Stomach smooth muscle (tissue), 2 donors: ENCODE results near the gene CCR4.
"Not testable (repeated sequence)": the region's sequence is repeated elsewhere in the genome, so short reads cannot be mapped to it uniquely, and the experiment has no call there.

Source experiments
- H3K27ac ChIP-seq: one replicate; pipeline ENCODE4 v1.7.0; 2013; ENCODE audit warnings: mild to moderate bottlenecking, low read length, inconsistent platforms
- H3K27me3 ChIP-seq, 2 donors: one replicate each; pipeline ENCODE4 v1.7.0; 2013; ENCODE audit warnings: low read length in 2 of 2; ENCODE audit not compliant: insufficient read depth in 2 of 2, control insufficient read depth in 1 of 2
- H3K36me3 ChIP-seq, 2 donors: one replicate each; pipeline ENCODE4 v1.7.0; 2013; ENCODE audit warnings: low read length in 2 of 2; ENCODE audit not compliant: control insufficient read depth in 2 of 2, insufficient read depth in 2 of 2
- H3K4me1 ChIP-seq: one replicate; pipeline ENCODE4 v1.7.0; 2013; ENCODE audit warnings: low read length; ENCODE audit not compliant: control insufficient read depth, insufficient read depth
- H3K4me3 ChIP-seq, 2 donors: one replicate each; pipeline ENCODE4 v1.7.0; 2013; ENCODE audit warnings: low read length in 2 of 2
- H3K9ac ChIP-seq, 2 donors: one replicate each; pipeline ENCODE4 v1.7.0; 2013; ENCODE audit warnings: low read length in 2 of 2, mild to moderate bottlenecking in 1 of 2
- H3K9me3 ChIP-seq, 2 donors: one replicate each; pipeline ENCODE4 v1.7.0; 2013; ENCODE audit warnings: low read length in 2 of 2; ENCODE audit not compliant: control insufficient read depth in 2 of 2
- donor health status: healthy.
- donor health status: Pancreatic carcinoma.

CCR4 gene

DNA sequence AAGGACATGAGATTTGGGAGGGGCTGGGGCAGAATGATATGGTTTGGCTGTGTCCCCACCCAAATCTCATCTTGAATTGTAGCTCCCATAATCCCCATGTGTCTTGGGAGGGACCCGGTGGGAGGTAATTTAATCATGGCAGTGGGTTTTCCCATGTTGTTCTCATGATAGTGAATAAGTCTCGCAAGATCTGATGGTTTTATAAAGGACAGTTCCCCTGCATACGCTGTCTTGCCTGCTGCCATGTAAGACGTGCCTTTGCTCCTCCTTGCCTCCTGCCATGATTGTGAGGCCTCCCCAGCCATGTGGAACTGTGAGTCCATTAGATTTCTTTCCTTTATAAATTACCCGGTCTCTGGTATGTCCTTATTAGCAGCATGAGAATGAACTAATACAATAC is 15.2 kb downstream of the CCR4 start:
- not testable (repeated sequence) for H3K4me1 ChIP-seq

DNA sequence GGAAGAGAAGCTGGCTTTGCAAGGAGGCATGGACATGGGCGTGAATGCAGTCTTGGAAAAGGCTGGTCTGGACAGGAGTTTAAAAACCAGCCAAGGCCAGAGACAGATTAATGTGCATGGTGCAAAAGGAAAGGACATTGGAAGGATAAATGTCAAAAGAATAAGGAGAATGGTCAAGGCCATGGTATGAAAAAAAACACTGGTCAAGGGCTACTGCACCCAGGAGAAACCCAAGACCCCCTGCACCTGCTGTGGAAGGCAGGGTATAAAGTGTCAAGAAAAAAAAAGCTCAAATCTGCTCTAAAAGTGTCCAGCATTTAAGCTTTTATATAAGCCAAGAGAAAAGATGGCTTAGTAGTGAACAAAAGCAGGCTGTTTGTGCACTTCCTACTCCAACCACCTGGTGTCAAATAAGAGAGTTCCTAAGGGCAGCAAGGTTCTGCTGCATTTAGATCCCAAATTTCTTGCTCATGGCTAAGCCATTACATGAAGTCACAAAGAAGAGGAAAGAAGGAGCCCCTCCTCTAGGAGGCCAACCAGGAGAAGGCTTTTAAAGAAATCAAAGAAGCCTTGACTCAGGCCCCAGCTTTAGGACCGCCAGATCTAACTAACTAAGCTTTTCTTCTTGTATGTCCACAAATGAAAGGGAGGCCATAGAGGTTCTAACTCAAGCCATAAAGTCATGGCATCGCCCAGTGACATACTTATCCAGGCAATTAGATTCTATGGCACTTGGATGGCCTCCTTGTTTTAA is 16.9 kb downstream of the CCR4 start:
- no peak overlapping the region for H3K27ac ChIP-seq
- no peak overlapping the region for H3K4me3 ChIP-seq
- H3K4me1 ChIP-seq = peaks cover 6% of the 10 kb centered on the region
- no peaks in the 10 kb centered on the region for H3K36me3 ChIP-seq
- no peaks in the 10 kb centered on the region for H3K27me3 ChIP-seq
- no peak overlapping the region for H3K9ac ChIP-seq
- H3K9me3 ChIP-seq = no peaks in the 10 kb centered on the region

More for the DNA sequence above, 15.2 kb downstream of the CCR4 start:
- not testable (repeated sequence) for H3K9me3 ChIP-seq, H3K27ac ChIP-seq, H3K36me3 ChIP-seq, H3K27me3 ChIP-seq, H3K4me3 ChIP-seq, H3K9ac ChIP-seq

DNA sequence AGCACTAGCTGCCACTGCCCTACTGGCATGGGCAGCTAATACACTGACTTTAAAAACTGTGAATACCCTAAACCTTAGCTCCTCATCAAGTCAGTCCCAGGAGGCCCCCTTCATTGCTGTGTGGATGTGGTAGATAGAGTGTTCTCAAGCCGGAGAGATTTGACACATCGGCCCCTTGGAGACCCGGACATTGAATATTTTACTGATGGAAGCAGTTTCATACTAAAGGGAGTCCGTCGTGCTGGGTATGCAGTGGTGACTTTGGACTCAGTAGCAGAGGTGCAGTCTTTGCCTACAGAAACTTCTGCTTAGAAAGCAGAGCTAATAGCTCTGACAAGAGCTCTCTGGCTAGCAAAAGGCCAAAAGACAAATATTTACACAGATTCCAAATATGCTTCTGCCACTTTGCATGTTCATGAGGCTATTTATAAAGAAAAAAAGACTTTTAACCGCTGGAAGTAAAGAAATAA is 17.5 kb downstream of the CCR4 start:
- H3K9ac ChIP-seq = no peak overlapping the region
- H3K4me3 ChIP-seq = no peak overlapping the region
- H3K36me3 ChIP-seq = no peaks in the 10 kb centered on the region
- no peaks in the 10 kb centered on the region for H3K27me3 ChIP-seq
- no peaks in the 10 kb centered on the region for H3K9me3 ChIP-seq
- peaks cover 6% of the 10 kb centered on the region for H3K4me1 ChIP-seq
- H3K27ac ChIP-seq = no peak overlapping the region

DNA sequence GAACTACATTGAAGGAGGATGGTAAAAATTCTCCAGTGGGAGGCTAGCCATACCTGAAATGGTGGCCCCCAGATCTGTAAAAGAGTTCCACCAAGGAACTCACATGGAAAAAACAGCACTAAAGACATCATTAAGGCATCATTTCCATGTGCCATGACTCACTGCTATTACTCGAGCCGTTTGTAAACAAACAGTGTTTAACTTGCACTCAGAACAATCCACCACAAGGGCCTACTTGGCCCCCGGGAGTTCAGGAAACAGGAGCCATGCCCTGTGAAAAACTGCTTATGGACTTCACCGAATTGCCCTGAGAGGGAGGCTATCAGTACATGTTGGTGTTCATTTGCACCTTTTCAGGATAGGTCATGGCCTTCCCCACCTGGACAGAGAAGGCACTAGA is 18.2 kb downstream of the CCR4 start:
- Histone ChIP-seq H3K36me3 (no peaks in the 10 kb centered on the region), H3K27ac (no peak overlapping the region), H3K4me3 (no peak overlapping the region), H3K9ac (no peak overlapping the region), H3K9me3 (no peaks in the 10 kb centered on the region), H3K4me1 (peaks cover 6% of the 10 kb centered on the region), H3K27me3 (no peaks in the 10 kb centered on the region)

DNA sequence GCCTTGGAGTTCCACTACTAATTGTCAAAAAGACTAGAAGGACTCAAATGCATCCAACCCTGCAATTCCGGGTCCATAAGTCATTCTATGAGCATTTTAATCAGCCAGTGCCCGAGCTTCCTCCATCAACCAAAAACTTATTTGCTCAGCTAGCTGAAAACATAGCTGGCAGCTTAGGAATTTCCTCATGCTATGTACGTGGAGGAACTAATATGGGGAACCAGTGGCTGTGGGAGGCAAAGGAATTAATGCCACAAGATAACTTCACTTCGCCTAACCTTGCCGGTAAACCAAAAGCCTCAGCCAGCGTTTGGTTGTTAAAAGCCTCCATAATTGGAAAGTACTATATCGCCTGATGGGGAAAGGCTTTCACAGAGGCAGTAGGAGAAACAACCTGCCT is 19.8 kb downstream of the CCR4 start:
- not testable (repeated sequence) for H3K4me1 ChIP-seq, H3K9me3 ChIP-seq, H3K36me3 ChIP-seq, H3K4me3 ChIP-seq, H3K27me3 ChIP-seq, H3K9ac ChIP-seq, H3K27ac ChIP-seq

DNA sequence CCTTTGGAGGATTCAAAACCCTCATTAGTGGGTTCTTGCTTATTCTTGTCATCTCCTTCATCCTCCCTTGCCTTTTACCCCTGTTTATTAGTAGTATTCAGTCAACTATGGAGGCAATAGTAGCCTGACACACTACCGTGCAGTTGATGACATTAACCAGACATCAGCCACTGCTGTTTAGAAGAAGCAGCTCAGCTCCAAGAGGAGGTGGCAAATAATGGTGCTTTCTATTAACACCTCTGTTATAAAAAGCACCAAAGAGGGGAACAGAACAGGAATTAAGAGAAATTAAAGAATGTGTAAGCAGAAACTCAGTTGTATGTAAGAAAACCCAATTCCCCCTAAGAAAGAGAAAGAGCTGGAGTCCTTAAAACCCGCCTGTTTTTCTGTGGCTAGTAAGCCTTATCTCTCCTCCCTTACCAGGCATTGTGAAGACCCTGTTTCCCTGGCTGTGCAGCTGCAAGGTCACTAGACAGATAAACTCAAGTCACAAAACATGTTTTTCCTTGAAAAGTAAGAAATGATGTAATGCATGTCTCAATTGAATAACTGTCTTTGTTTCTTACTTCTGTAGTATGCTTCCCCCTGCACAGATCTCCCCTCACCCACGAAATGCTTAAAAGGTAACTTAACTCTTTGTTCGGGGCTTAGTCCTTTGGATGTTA is 21.2 kb downstream of the CCR4 start:
- Histone ChIP-seq H3K9ac (no peak overlapping the region), H3K27me3 (no peaks in the 10 kb centered on the region), H3K4me3 (no peak overlapping the region), H3K9me3 (no peaks in the 10 kb centered on the region), H3K27ac (no peak overlapping the region), H3K4me1 (peaks cover 6% of the 10 kb centered on the region), H3K36me3 (no peaks in the 10 kb centered on the region)

DNA sequence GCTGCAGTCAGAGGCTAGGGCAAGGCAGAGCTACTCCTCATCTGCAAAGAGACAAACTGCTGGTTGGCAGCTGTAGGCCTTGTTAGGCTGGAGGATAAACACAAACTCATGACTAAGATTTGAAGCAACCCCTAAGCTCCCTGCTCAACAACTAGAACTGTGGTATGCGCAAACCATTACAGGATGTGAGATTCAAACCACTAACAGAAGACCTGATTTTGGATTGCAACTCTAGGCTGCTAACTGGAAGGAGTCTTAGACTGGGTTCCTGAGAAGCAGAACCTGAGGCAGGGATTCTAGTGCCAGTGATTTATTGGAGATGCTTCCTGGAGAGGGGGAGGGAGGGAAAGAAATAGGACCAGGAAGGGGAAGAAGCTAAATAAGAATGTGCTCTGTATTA is 22.5 kb downstream of the CCR4 start:
- Histone ChIP-seq H3K27ac (no peak overlapping the region), H3K36me3 (no peaks in the 10 kb centered on the region), H3K4me1 (peaks cover under 1% of the 10 kb centered on the region), H3K9ac (no peak overlapping the region), H3K9me3 (no peaks in the 10 kb centered on the region), H3K27me3 (no peaks in the 10 kb centered on the region), H3K4me3 (no peak overlapping the region)

DNA sequence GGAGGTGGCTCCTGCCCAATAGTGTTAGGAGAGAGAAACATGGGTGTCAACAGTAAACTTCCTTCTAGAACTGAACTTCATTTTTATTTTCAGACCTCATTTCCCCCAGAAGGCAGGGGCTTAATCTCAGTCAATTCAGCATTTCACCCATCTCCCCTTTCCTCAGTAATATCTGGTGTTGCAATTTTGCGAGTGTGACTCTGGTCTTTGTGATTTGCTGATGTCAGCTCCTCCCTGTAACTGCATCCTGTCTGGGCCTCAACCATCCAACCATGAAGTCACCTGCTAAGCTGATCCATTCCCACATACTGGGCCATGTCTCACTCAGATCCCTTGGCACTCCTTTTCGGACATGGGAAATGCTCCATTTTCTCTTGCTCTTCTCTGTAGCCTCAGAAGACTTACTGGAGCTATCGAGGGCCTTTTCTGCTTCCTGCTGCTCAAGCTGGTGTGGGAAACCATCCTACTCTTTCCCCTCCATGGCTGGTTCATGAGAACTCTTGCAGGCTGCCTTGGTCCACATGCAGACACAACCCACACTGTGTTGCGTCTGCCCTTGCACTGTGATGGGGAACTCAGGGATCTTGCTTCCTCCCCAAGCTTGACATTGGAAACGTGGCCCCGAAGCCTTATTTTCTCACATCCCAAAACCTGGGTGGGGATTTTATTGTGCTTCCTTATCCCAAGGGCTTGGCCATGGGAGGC is 24.6 kb downstream of the CCR4 start:
- no peaks in the 10 kb centered on the region for H3K4me1 ChIP-seq
- no peaks in the 10 kb centered on the region for H3K36me3 ChIP-seq
- no peak overlapping the region for H3K4me3 ChIP-seq
- H3K27me3 ChIP-seq = no peaks in the 10 kb centered on the region
- no peak overlapping the region for H3K27ac ChIP-seq
- H3K9ac ChIP-seq = no peak overlapping the region
- no peaks in the 10 kb centered on the region for H3K9me3 ChIP-seq

DNA sequence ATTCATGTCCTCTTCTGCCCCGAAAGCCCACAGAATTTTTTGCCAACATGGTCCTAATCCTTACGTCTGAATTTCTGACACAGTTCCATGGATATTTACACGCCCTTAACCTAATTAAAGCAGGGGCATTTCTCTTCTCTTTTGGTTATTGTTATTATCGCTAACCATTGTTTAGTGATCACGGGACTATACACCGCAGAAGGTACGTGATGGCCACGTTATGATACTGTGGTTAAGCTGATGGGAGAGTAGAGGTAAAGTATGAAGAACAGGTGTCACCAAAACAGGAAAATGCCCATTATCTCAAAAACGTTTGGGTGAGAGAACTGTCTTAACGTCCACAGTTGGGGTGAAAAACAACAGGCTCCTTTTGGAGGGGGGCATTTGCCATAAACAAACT is 26.4 kb downstream of the CCR4 start:
- no peak overlapping the region for H3K27ac ChIP-seq
- H3K4me3 ChIP-seq = no peak overlapping the region
- no peaks in the 10 kb centered on the region for H3K27me3 ChIP-seq
- H3K9ac ChIP-seq = no peak overlapping the region
- no peaks in the 10 kb centered on the region for H3K36me3 ChIP-seq
- H3K9me3 ChIP-seq = no peaks in the 10 kb centered on the region
- H3K4me1 ChIP-seq = no peaks in the 10 kb centered on the region

DNA sequence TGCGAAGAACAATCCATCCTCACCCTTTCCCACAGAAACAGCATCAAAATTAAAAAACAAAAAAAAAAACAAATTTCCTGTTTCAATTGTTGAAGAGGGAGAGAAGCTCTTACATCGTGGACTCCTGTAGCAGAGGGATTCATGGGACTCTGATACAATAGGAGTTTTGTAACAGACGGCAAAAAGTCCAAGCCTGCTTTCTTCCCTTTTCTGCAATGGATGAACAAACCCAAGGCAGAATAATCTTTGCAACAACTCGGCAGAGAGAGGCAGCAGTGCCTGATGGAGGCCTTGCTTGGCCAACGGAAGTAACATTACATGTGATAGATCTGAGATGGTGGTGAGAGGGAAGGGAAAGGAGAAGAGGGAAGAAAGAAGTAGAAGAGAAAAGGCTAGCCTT is 26.9 kb downstream of the CCR4 start:
- no peak overlapping the region for H3K9ac ChIP-seq
- H3K4me1 ChIP-seq = no peaks in the 10 kb centered on the region
- no peak overlapping the region for H3K27ac ChIP-seq
- H3K27me3 ChIP-seq = no peaks in the 10 kb centered on the region
- H3K9me3 ChIP-seq = no peaks in the 10 kb centered on the region
- H3K4me3 ChIP-seq = no peak overlapping the region
- H3K36me3 ChIP-seq = no peaks in the 10 kb centered on the region

DNA sequence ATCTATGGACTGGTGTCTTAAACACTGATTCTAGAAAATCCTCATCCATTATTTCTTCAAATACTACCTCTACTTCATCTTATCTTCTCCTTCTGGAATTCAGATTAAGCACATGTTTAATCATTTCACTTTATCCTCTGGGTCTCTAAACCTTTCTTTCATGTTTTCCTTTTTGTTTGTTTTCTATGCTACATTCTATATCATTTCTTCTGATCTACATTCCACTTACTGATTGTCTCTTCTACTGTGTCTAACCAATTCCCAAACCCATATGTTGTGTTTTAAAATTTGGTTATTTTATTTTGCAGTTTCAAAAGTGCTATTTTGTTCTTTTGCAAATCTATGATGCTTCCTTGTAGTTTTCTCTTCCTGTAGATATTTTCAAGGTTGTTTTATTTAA is 31.7 kb downstream of the CCR4 start:
- Histone ChIP-seq H3K9me3 (no peaks in the 10 kb centered on the region), H3K36me3 (no peaks in the 10 kb centered on the region), H3K27me3 (no peaks in the 10 kb centered on the region)

More for the DNA sequence above, 31.7 kb downstream of the CCR4 start:
- H3K4me3 ChIP-seq = no peak overlapping the region
- H3K9ac ChIP-seq = no peak overlapping the region
- H3K27ac ChIP-seq = no peak overlapping the region
- H3K4me1 ChIP-seq = no peaks in the 10 kb centered on the region
